Activated naive CD8-positive, alpha-beta T cell (primary cell): ENCODE data around the gene KCNMA1.

Source experiments
- H3K27ac Mint-ChIP-seq: one replicate; pipeline ENCODE4 v1.8.0; 2021; ENCODE audit warnings: mixed read lengths
- H3K27me3 Mint-ChIP-seq: one replicate; pipeline ENCODE4 v1.8.0; 2021; ENCODE audit warnings: mixed read lengths
- H3K36me3 Mint-ChIP-seq: one replicate; pipeline ENCODE4 v1.8.0; 2021; ENCODE audit warnings: mixed read lengths
- H3K4me1 Mint-ChIP-seq: one replicate; pipeline ENCODE4 v1.8.0; 2021; ENCODE audit warnings: low read depth, mixed read lengths
- H3K4me3 Mint-ChIP-seq: one replicate; pipeline ENCODE4 v1.8.0; 2021; ENCODE audit warnings: mild to moderate bottlenecking, mixed read lengths
- H3K9me3 Mint-ChIP-seq: one replicate; pipeline ENCODE4 v1.8.0; 2021; ENCODE audit warnings: low read depth, mixed read lengths

The KCNMA1 gene

DNA sequence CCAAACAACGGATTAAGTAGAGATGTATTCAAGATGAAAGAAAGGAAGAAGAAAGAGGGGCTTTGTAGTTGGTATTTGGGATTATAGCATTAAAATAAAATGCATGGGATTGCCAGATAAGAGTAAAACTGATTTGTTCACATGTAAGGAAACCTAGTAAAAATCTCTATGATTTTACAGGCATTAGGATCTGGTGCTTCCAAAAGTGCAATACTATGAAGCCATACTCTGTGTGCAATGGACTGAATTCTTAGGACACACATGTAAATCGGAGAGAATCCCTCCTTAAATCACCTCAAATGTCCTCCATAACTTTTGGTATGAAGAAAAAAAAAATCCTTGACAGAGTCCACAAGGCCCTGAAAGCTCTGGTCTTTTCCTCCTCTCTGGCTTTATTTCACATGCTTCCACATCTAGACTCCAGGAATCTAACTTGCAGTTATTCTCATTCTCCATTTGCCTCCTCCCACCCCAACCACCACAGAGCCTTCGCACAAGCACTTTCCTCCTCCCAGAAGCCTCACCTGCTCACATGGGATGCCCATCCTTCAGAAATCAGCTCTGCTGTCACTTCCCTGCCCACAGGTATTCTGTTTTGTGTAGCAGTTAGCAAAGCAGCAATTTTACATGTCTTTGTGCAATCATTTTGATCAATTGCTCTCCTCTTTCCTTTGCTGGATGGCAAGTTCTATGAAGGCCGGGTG lies 378.3 kb downstream of the KCNMA1 start:
- H3K4me3 Mint-ChIP-seq, result no peak overlapping the region
- H3K9me3 Mint-ChIP-seq, result no peaks in the 10 kb centered on the region
- H3K36me3 Mint-ChIP-seq, result peaks cover 5% of the 10 kb centered on the region
- peak overlapping the region; percentile 41 for H3K27ac Mint-ChIP-seq
- H3K4me1 Mint-ChIP-seq, result peaks cover 33% of the 10 kb centered on the region
- no peaks in the 10 kb centered on the region for H3K27me3 Mint-ChIP-seq

DNA sequence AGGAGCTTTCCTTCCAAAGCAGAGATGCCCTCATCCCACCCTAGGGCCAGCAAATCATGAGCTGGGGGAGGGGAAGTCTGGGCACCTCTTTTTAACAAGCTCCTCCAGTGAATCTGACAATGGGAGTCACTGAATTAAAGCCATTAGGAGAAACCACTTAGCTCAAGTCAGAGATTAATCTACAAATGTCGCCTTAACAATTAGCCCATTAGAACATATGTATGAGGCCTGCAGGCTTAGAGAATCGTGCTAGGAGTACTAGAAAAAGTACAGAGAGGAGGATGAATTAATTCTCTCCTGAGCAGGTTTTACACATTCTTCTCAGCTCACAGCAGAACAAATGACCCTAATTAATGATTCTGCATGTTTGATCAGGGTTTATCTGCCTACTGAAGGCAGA lies 381.3 kb downstream of the KCNMA1 start:
- Mint-ChIP-seq H3K27me3 (no peaks in the 10 kb centered on the region), H3K36me3 (peaks cover 5% of the 10 kb centered on the region), H3K4me3 (no peak overlapping the region), H3K27ac (no peak overlapping the region), H3K4me1 (peaks cover 23% of the 10 kb centered on the region), H3K9me3 (no peaks in the 10 kb centered on the region)

DNA sequence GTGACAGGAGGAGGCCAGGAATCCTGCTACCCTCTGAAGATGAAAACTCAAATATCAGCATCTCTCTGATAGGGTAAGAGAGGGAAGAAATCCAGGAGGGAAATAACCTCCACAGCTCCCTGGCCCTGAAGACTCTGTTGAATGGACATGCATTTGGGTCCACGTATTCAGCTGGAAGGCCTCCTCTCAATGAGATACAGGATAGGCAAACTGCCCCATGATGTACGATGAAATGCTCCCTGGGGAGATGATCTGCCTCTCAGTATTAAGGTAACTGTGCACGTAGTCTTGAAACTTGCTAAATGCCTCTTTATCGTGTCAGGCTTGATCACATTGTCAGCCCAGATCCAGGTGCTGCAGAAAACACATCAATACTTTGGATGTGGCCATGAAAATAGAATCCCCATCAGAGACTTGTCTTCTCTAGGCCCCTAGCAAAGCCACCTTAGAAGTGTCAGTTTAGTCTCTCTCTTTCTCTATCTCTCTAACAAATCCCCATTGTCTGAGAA lies 384.0 kb downstream of the KCNMA1 start:
- peaks cover 19% of the 10 kb centered on the region for H3K4me1 Mint-ChIP-seq
- no peaks in the 10 kb centered on the region for H3K27me3 Mint-ChIP-seq
- no peak overlapping the region for H3K27ac Mint-ChIP-seq
- H3K9me3 Mint-ChIP-seq, result no peaks in the 10 kb centered on the region
- H3K4me3 Mint-ChIP-seq, result no peak overlapping the region
- peaks cover 5% of the 10 kb centered on the region for H3K36me3 Mint-ChIP-seq

DNA sequence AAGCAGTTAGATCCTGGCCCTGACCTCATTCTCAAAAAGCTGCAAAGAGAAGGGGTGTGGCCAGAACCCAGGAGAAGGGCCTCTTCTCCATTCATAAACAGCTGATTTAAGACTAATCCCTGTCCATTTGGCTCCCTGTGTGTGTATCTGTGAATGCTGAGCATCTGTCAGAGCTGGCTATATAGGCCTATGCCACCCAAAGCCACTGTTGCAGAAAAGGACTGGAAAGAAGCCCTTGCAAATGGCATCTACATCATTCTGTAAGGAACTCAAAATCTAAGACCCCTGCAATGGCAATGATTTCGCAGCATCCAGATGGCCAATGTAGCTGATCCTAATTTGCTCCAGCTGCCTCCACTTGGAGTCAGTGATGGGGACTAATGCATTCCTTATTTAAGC lies 384.5 kb downstream of the KCNMA1 start:
- Mint-ChIP-seq H3K4me1 (peaks cover 19% of the 10 kb centered on the region), H3K27ac (no peak overlapping the region), H3K36me3 (peaks cover 5% of the 10 kb centered on the region)

DNA sequence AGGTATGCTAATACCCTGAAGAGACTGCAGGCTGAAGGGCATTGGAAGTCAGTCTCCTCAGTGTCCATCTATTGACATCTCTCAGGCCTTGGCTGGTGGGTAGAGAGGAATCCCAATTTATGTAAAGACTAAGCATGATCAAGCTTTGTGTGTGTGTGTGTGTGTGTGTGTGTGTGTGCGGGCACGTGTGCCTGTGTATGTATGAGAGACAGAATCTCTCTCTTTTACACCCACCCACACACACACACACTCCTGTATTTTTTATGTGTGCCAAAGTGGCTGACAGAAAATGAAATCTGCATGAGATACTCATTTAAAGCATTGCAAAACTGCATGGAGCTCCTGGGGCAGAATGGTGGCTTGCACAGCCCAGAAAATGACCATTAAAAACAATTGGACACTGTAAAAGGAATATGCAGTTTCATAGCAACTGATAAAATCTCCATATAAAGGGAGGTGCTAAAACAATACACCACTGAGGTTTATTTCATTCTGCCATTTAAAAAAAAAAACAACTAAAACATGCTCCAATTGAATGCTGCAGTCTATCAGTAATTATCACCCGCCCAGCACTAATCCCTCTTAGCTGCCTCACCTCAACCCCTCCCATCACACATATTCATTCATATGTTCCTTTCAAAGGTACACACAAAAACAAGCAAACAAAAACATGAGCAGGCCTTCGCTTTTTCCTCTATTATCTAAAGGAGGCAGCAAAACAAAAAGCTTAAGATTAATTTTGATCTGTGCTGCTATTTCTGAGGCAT lies 385.0 kb downstream of the KCNMA1 start:
- no peak overlapping the region for H3K4me3 Mint-ChIP-seq
- no peaks in the 10 kb centered on the region for H3K9me3 Mint-ChIP-seq
- H3K4me1 Mint-ChIP-seq, result peaks cover 19% of the 10 kb centered on the region
- H3K27ac Mint-ChIP-seq, result no peak overlapping the region
- peaks cover 3% of the 10 kb centered on the region for H3K36me3 Mint-ChIP-seq
- H3K27me3 Mint-ChIP-seq, result no peaks in the 10 kb centered on the region

More for the DNA sequence above, 384.5 kb downstream of the KCNMA1 start:
- Mint-ChIP-seq H3K27me3 (no peaks in the 10 kb centered on the region), H3K4me3 (no peak overlapping the region), H3K9me3 (no peaks in the 10 kb centered on the region)

DNA sequence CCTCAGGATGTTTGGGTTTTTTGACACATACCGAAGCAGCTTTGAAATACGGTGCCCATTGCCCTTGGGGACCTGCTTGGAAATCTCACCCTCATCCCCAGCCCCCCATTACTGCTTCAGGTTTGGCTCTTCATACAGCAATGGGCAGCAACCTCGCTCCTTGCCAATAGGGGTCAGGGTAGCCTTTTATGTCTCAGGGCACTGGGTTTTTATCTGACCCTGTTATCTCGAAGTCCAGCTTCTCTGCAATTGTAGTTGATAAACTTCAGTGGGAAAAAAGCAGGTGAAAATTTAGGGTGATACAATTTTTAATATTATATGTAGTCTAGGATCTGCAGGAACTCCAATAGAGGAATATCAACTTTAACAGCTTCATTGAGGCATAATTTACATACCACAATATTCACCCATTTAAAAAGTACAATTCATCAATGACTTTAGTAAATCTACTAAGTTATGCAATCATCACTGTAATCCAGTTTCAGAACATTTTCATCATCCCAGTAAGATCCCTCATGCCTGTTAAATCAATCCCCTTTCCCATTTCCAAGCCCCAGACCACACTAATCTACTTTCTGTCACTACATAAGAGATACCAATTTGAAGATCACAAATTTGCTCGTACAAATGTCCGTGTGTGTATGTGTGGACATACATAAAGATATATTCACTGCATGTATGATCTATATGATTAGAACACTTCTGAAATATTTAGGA lies 386.2 kb downstream of the KCNMA1 start:
- Mint-ChIP-seq H3K36me3 (no peaks in the 10 kb centered on the region), H3K4me1 (peaks cover 19% of the 10 kb centered on the region), H3K27me3 (no peaks in the 10 kb centered on the region), H3K27ac (no peak overlapping the region), H3K4me3 (no peak overlapping the region), H3K9me3 (no peaks in the 10 kb centered on the region)

DNA sequence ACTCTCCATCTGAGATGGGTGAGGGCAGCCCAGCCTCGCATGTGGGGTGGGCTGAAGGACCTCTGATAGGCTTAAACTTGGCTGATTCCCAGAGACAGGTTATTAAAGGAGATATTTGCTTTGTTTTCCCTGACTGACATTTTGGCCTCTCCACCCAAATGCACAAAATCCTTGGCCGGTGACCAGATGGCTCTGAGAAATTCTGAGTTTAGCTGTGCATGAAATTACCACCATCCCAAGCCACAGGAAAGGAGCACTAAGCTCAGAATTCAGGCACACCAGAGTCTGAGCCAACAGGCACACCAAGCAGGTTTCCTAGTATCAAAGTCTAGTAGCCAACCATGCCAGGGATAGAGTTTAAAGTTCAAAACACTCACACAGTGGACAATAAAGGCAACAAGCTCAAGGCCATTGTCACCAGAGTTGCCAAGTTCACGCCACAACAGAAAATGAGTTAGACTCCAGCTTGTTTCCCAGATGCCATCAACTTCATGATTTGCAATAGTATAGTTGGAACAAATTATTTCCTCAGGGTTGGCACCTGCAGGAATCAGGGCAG lies 387.6 kb downstream of the KCNMA1 start:
- no peak overlapping the region for H3K4me3 Mint-ChIP-seq
- peaks cover 19% of the 10 kb centered on the region for H3K4me1 Mint-ChIP-seq
- no peaks in the 10 kb centered on the region for H3K36me3 Mint-ChIP-seq
- H3K9me3 Mint-ChIP-seq, result no peaks in the 10 kb centered on the region
- H3K27ac Mint-ChIP-seq, result no peak overlapping the region
- H3K27me3 Mint-ChIP-seq, result no peaks in the 10 kb centered on the region

DNA sequence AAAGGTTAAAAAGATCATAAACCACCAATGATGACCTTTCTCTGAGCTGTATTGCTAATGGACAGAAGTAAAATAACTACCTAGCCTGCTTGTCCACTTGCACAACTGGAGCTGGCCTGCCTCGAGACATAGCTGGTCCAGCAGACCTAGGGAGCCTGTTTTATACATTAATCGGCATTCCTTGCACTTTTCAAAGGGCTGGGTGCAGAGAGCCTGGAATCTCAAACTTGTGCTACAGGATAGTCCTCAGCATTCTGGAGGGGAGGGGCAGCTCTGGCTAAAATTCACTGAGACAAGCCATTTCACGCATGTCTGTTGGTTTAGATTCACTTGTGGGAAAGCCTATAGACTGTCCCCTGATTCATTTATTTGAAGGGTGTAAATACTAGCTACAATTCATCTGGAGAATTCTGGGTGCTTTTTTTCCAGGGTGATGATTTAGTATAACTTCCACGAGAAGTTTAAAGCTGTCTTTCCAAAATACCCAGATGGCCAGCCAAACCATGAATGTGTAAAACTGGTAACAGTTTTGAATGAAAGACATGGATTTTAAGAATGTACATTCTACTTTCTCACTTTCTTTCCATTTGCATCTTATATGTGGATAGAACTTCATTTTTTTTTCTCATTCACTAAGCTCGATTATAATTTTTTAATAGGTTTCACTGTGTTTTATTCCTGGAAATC lies 389.4 kb downstream of the KCNMA1 start:
- H3K27ac Mint-ChIP-seq, result no peak overlapping the region
- H3K27me3 Mint-ChIP-seq, result no peaks in the 10 kb centered on the region

DNA sequence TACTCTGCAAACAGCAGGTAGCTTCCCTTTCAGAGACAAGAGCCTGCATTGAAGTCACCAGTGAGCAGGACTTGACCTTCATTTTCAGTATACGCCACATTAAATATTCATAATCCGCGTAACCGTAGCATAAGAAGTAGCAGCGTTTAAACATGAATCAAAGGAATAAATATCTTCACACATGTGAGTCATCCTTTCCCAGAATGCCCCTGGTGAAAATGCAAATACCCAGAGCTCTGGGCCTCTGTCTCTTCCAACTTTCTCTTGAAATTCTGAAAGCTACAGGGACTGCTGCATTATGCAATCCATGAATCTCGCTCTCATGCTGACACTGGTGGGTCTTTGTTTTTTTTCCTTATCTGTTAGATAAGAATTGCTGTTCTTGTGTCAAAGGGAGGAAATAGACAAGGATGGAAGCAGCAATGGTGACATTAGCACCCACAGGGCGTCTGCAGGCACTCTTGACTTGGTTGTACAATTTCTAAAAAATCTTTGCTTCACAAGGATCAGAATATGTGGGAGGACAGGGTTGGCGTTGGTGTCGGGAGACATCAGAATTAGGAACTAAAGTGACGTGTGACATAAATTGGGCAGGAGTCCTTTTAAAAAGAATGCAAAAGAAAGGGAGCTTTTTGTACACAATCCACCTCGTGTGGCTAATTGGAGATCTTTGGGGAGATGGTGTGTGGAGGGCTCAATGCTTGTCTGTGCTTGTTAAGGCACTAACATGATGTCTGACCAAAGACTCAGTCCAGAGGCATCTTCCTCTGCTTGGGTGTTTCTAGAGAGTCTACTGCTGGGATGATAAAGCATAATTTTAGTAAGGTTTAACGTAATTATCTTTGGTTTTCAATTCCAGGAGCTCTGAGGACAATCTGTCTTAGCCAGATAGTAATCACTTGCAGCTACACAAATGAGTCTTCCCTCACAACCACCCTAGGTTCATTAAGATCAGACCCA lies 390.3 kb downstream of the KCNMA1 start:
- peaks cover 10% of the 10 kb centered on the region for H3K4me1 Mint-ChIP-seq
- H3K27me3 Mint-ChIP-seq, result no peaks in the 10 kb centered on the region
- no peak overlapping the region for H3K4me3 Mint-ChIP-seq
- H3K9me3 Mint-ChIP-seq, result no peaks in the 10 kb centered on the region
- H3K36me3 Mint-ChIP-seq, result no peaks in the 10 kb centered on the region
- H3K27ac Mint-ChIP-seq, result no peak overlapping the region

More for the DNA sequence above, 389.4 kb downstream of the KCNMA1 start:
- H3K4me3 Mint-ChIP-seq, result no peak overlapping the region
- H3K9me3 Mint-ChIP-seq, result no peaks in the 10 kb centered on the region
- no peaks in the 10 kb centered on the region for H3K36me3 Mint-ChIP-seq
- H3K4me1 Mint-ChIP-seq, result peaks cover 19% of the 10 kb centered on the region

DNA sequence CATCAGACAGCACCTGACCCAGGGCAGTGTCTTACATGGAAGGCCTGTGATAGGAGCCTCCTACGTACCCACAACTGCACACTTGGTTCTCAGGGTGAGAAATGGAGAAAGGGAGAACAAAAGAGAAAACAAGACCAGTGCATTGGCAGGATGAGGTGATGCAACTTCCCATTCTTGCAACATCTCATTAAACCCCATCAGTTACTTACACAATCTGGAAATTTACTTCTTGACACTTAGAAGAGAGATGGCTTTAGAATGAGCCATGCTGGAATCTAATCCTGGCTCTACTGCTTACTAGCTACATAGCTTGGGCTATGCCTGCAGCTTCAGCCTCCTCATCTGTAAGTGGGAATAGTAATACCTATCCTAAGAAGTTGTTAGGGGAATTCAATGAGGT lies 391.7 kb downstream of the KCNMA1 start:
- H3K4me1 Mint-ChIP-seq, result no peaks in the 10 kb centered on the region
- H3K27ac Mint-ChIP-seq, result no peak overlapping the region
- H3K4me3 Mint-ChIP-seq, result no peak overlapping the region
- H3K9me3 Mint-ChIP-seq, result no peaks in the 10 kb centered on the region
- no peaks in the 10 kb centered on the region for H3K27me3 Mint-ChIP-seq
- no peaks in the 10 kb centered on the region for H3K36me3 Mint-ChIP-seq

DNA sequence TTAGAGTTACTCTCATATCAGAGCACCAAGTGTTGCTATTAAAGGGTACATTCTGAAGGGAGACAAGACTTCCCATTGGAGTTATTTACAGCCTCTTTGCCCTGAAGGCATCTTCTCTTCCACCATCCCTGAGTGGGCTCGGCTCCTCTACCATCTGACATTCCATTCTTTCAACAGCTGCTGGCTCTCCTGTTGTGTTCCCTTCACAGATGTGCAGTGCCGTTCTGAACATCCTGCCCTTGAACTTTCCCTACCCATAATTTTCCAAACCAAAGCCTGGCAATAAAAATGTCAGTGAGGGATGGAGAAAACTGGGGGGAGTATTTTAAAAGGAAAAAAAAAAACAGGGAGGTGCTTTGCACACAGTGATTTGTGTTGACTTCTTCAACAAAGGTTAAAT lies 392.9 kb downstream of the KCNMA1 start:
- Mint-ChIP-seq H3K27ac (no peak overlapping the region), H3K4me1 (no peaks in the 10 kb centered on the region), H3K27me3 (no peaks in the 10 kb centered on the region), H3K4me3 (no peak overlapping the region), H3K9me3 (no peaks in the 10 kb centered on the region), H3K36me3 (no peaks in the 10 kb centered on the region)

DNA sequence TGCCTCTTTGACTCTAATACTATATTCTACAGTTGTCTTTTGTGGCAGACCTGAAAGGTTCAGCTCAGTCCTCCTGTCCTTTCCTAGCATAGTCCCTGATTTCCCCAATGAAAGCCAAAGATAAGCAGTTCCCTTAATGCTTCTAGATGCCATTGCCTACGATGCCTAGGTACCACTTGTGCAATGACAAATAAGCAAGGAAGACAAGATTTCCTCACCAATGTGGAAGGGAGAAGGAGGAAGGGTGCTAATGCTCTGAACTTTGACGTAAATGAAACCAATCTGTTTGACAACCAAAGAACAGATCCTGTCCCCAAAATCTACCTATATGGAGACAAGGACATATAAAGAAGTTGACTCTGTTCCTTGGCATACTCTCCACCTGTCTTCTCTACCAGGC lies 393.3 kb downstream of the KCNMA1 start:
- Mint-ChIP-seq H3K4me1 (no peaks in the 10 kb centered on the region), H3K36me3 (no peaks in the 10 kb centered on the region), H3K9me3 (no peaks in the 10 kb centered on the region)

DNA sequence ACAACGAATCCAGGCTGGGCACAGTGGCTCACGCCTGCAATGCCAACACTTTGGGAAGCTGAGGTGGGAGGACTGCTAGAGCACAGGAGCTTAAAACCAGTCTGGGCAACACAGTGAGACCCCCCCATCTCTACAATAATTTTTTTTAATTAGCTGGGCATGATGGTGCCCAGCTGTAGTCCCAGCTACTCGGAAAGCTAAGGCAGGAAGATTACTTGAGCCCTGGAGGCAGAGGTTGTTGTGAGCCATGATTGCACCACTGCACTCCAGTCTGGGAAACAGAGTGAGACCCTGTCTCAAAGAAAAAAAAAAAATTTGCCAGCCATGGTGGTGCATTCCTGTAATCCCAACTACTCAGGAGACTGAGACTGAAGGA lies 396.3 kb downstream of the KCNMA1 start:
- Mint-ChIP-seq H3K36me3 (no peaks in the 10 kb centered on the region), H3K9me3 (no peaks in the 10 kb centered on the region), H3K27me3 (no peaks in the 10 kb centered on the region), H3K4me1 (no peaks in the 10 kb centered on the region), H3K27ac (no peak overlapping the region), H3K4me3 (no peak overlapping the region)

More for the DNA sequence above, 393.3 kb downstream of the KCNMA1 start:
- Mint-ChIP-seq H3K4me3 (no peak overlapping the region), H3K27me3 (no peaks in the 10 kb centered on the region), H3K27ac (no peak overlapping the region)
